Effector memory CD8-positive, alpha-beta T cell (primary cell): ENCODE data around the gene UROC1.

Source experiments
- ATAC-seq: fragments of 150-1000 bp; cut with Tn5 transposase; replicated peaks from 2 replicates; pipeline ENCODE4 v1.10.0; 2021; ENCODE audit warnings: mild to moderate bottlenecking, moderate library complexity
- DNase-seq, 3 experiments: peaks; one replicate each; pipeline ENCODE4 v3.0.0; 2021
- H3K27ac Mint-ChIP-seq, 2 donors: one replicate each; pipeline ENCODE4 v1.8.0; 2022; ENCODE audit warnings: mild to moderate bottlenecking in 2 of 2, mixed read lengths in 2 of 2, moderate library complexity in 2 of 2
- H3K27me3 Mint-ChIP-seq, 2 donors: one replicate each; pipeline ENCODE4 v1.8.0; 2022; ENCODE audit warnings: mixed read lengths in 2 of 2
- H3K36me3 Mint-ChIP-seq: one replicate; pipeline ENCODE4 v1.8.0; 2022; ENCODE audit warnings: mild to moderate bottlenecking, moderate library complexity, mixed read lengths; ENCODE audit not compliant: insufficient read depth
- H3K4me1 Mint-ChIP-seq, 2 donors: one replicate each; pipeline ENCODE4 v1.8.0; 2022; ENCODE audit warnings: low read depth in 2 of 2, mixed read lengths in 2 of 2
- H3K4me3 Mint-ChIP-seq, 2 donors: one replicate each; pipeline ENCODE4 v1.8.0; 2022; ENCODE audit warnings: mild to moderate bottlenecking in 2 of 2, mixed read lengths in 2 of 2, moderate library complexity in 2 of 2
- H3K9me3 Mint-ChIP-seq, 2 donors: one replicate each; pipeline ENCODE4 v1.8.0; 2022; ENCODE audit warnings: mixed read lengths in 2 of 2

Gene UROC1

DNA sequence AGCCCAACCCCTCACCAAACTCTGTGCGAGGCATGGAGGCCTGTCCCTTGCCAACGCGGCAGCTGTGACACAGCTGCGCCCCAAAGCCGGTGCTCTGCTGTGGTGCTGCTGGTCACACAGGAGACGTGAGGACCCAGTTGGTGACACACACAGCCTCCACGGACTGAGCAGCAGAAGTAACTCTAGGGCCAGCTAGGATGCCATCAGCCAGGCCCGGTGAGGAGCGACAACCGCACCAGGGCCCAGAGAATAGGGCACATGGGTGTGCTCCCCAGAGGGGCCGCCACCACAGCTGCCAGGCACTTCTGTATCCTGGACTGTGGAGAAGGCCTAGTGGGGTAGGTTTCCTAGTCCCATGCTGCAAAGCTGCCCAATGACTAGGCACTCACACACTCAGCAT, 52.6 kb downstream of the UROC1 start:
- Mint-ChIP-seq H3K4me1 (peaks cover 23 to 34% of the 10 kb centered on the region in 2 donors), H3K27ac (no peak overlapping the region), H3K36me3 (peaks cover 94% of the 10 kb centered on the region), H3K27me3 (no peaks in the 10 kb centered on the region), H3K9me3 (no peaks in the 10 kb centered on the region), H3K4me3 (no peak overlapping the region)
- ATAC-seq (no peak), DNase-seq (no peak)

DNA sequence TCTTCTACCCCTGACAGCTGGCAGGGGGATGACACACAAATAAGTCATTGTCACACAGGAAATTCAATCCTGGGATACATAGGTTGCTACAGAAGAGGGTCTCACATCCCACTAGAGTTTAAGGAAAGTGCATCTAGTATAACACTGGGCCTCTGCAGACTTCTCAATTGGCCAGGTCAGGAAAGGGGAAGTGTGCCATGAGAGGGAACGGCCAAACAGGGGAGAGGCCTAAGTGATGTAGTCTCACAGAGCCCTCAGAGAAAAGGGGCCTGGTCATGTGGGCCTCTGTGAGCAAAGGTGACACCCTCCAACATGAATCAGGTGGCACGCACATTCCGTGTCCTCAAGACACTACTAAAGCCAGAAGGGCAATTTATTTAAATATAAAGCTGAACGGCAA, 53.1 kb downstream of the UROC1 start:
- Mint-ChIP-seq H3K4me1 (peaks cover 18 to 29% of the 10 kb centered on the region in 2 donors), H3K36me3 (peaks cover 94% of the 10 kb centered on the region), H3K27ac (peak overlapping the region in 1 of 2 donors; percentile 42), H3K27me3 (no peaks in the 10 kb centered on the region), H3K4me3 (no peak overlapping the region), H3K9me3 (no peaks in the 10 kb centered on the region)
- ATAC-seq: no peak
- DNase-seq: no peak

DNA sequence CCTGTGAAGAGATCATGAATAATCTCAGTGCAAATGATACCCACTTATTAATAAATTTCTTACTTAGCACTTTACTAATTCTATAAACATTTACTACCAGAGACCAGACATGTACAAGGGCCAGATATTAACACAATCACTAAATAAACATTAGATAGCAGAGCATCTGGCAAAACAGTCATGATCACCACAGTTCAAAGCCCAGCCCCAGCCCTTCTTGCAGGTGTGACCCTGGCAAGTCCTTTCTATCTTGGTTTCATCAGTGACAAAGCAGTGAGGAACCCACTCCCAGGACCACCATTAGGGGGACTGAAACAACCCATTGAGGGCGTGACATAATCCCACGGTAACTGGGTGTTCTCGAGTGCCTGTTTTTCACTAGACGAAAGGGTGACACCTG, 53.5 kb downstream of the UROC1 start:
- ATAC-seq (no peak), DNase-seq (no peak)
- H3K4me1 Mint-ChIP-seq: peaks cover 14 to 25% of the 10 kb centered on the region in 2 donors
- H3K36me3 Mint-ChIP-seq: peaks cover 94% of the 10 kb centered on the region
- H3K27ac Mint-ChIP-seq: peak overlapping the region in 1 of 2 donors; percentile 42
- no peaks in the 10 kb centered on the region for H3K27me3 Mint-ChIP-seq
- H3K4me3 Mint-ChIP-seq: no peak overlapping the region
- no peaks in the 10 kb centered on the region for H3K9me3 Mint-ChIP-seq

DNA sequence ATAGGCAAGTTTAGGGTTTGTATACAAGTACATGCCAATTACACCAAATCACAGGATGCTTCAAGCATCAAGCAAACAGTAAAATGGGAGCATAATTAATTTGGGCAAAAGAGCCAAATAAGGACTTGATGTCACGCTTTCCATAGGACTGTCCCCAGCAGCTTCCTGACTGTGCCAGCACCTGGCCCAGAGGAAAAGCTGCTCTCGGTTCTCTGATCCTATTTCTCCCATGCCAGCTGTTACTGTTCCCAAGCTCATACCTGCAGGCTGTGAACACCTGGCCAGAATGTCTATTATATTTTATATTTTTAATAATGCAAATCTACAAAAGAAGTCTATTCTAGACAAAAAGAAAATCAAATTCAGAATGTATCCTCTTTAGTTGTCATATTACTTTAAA, 54.1 kb downstream of the UROC1 start:
- peaks cover 10 to 21% of the 10 kb centered on the region in 2 donors for H3K4me1 Mint-ChIP-seq
- H3K27me3 Mint-ChIP-seq: no peaks in the 10 kb centered on the region
- H3K9me3 Mint-ChIP-seq: no peaks in the 10 kb centered on the region
- peaks cover 93% of the 10 kb centered on the region for H3K36me3 Mint-ChIP-seq
- ATAC-seq: no peak
- H3K27ac Mint-ChIP-seq: no peak overlapping the region
- no peak overlapping the region for H3K4me3 Mint-ChIP-seq
- DNase-seq: no peak

DNA sequence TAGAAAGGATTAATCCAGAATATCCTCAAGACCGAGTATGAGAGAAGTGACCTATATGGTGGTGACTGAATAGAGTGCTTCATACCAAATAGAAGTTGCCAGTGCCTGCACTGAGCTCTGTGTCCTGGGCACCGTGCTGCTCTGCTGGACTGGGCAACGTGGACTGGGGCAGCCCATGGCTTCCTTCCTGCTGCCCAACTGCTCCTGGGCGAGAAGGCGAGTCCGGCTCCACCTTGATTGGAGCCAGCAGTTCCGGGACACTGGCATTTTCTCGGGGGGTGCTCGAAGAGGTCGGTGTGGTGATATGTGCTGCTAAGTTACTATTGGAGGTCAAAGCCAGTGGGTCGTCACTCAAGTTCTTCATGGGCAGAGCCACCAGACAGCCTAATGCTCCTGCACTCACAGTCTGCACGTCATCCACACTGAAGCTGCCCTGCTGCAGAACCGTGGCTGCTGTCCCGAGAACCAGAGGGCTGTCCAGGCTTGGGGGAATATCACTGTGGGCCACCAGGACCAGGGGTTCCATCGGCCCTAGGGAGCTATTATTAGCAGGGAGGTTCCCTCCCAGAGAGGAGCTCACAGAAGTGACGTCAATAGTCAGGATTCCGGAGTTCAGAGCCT, 56.0 kb downstream of the UROC1 start:
- DNase-seq: no peak
- Mint-ChIP-seq H3K4me1 (peaks cover 14 to 20% of the 10 kb centered on the region in 2 donors), H3K27ac (no peak overlapping the region)

DNA sequence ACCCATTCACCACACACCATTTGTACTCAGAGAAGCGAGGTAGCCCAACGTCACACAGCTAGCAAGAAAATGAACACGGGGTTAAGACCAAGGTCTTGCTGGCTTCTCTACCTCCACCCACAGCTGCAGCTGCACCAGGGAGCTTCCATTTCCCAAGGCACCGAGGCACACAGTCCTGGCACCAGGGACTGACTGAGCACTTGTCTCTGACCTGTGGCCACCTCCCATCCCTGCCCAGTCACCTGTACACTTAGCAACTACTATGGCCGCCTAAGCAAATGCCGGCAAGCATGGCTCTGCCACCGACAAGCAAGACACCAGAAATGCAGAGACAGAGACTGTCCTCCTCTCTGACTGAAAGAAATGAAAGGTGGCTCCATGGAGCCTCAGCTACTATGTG, 57.2 kb downstream of the UROC1 start:
- no peaks in the 10 kb centered on the region for H3K9me3 Mint-ChIP-seq
- no peak overlapping the region for H3K4me3 Mint-ChIP-seq
- DNase-seq (no peak), ATAC-seq (no peak)
- H3K27ac Mint-ChIP-seq: no peak overlapping the region
- H3K27me3 Mint-ChIP-seq: no peaks in the 10 kb centered on the region
- peaks cover 14 to 16% of the 10 kb centered on the region in 2 donors for H3K4me1 Mint-ChIP-seq
- H3K36me3 Mint-ChIP-seq: peaks cover 91% of the 10 kb centered on the region

More for the DNA sequence above, 56.0 kb downstream of the UROC1 start:
- H3K27me3 Mint-ChIP-seq: no peaks in the 10 kb centered on the region
- H3K9me3 Mint-ChIP-seq: no peaks in the 10 kb centered on the region
- peaks cover 91% of the 10 kb centered on the region for H3K36me3 Mint-ChIP-seq
- no peak for ATAC-seq
- H3K4me3 Mint-ChIP-seq: no peak overlapping the region

DNA sequence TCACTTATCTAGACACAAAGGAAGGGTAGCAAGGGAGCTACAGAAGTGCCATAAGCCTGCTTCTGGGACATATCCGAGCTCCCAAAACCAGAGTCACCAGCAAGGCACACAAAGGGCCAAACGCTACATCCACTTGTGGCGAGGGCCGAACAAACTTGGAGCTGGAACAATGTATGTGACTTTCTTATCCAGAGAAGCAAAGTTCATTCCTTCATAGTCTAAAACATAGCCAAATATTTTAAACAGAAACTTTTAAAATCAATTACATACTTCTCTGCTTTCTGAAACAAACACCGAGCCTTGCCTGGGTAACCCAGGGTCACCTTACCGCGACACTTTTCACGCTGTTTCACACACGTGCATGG, 57.8 kb downstream of the UROC1 start:
- Mint-ChIP-seq H3K9me3 (no peaks in the 10 kb centered on the region), H3K4me3 (no peak overlapping the region), H3K36me3 (peaks cover 91% of the 10 kb centered on the region), H3K4me1 (peaks cover 14 to 19% of the 10 kb centered on the region in 2 donors), H3K27me3 (no peaks in the 10 kb centered on the region), H3K27ac (no peak overlapping the region)
- DNase-seq (no peak), ATAC-seq (no peak)

DNA sequence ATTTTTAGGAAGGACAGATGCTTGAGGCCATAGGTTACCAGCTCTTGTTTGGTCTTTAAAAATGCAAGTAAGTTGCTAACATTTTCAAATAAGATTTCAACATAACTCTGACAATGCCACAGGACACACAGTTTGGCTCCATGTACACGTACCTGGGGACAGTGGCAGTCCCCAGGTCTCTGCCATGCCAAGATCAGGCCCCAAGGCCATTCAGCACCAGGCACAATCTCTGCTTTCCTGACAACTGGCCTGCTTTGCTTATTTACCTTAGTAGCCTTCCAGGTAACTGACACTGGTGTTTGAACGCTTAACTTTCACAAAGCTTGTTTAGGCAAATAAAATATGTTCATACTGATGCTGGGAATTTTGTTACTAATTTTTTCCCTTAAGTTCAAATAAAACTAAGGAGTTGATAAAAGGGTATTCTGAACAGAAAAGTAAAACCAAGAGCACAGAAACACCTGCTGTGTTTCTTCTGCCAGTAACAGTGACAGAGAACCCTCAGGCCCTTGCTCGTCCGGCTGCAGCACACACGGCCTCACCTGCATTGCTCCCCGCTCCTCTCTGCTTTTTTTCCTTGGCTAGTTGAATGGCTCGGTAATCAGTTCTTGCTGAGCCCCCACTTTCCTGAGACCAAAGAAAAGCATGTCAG, 58.3 kb downstream of the UROC1 start:
- no peak for DNase-seq
- ATAC-seq: no peak
- no peak overlapping the region for H3K4me3 Mint-ChIP-seq
- no peaks in the 10 kb centered on the region for H3K27me3 Mint-ChIP-seq
- no peak overlapping the region for H3K27ac Mint-ChIP-seq
- no peaks in the 10 kb centered on the region for H3K9me3 Mint-ChIP-seq
- peaks cover 91% of the 10 kb centered on the region for H3K36me3 Mint-ChIP-seq
- peaks cover 16 to 24% of the 10 kb centered on the region in 2 donors for H3K4me1 Mint-ChIP-seq

DNA sequence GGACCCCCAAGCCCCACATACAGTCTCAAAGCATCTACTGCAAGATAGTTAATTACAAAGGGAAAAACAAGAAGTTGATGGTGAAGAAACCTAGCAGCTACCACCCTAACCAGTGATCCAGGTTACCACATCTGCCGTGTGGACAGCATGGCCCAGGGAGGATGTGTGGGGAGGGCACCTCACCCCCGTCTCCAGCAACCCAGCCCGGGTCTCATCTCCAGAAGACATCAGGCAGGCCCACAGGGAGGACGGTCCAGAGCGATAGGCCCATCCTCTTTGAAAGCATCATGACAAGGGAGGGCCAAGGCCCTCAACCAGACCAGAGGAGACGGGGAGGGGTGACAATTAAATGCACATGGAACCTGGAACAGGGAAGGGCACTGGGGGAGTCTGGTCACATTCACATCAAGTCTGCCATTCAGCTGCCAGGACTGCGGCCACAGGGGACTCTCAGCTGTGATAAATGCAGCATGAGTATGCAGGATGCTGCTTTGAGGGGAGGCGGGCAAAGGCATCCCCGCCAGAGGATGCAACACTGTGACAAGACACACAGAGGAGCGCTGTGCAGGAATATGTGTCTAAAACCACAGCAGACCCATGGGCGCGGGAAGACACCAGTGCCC, 60.7 kb downstream of the UROC1 start:
- DNase-seq (no peak), ATAC-seq (no peak)
- peaks cover 87% of the 10 kb centered on the region for H3K36me3 Mint-ChIP-seq
- no peaks in the 10 kb centered on the region for H3K27me3 Mint-ChIP-seq
- peaks cover 14 to 24% of the 10 kb centered on the region in 2 donors for H3K4me1 Mint-ChIP-seq
- peak overlapping the region in 1 of 2 donors; percentile 5 for H3K27ac Mint-ChIP-seq
- H3K4me3 Mint-ChIP-seq: no peak overlapping the region
- no peaks in the 10 kb centered on the region for H3K9me3 Mint-ChIP-seq

DNA sequence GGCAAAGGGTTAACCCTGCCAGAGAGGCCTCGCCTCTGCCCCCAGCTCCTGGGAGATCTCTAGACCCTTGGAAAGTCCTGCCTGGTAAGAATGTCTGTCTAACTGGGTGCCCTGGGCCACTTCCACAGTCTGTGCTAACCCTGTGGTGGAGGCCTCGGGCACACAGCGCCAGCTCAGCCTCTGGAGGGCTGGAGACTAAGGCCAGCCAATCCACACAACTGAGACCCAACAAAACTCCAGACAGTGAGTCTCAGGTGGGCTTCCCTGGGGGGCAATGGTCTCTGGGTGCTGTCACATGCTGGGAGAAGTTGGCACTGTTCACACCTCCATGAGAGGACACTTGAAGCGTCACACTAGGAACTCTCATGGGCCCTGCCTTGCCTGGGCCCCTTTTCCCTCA, 61.4 kb downstream of the UROC1 start:
- no peak overlapping the region for H3K4me3 Mint-ChIP-seq
- no peaks in the 10 kb centered on the region for H3K9me3 Mint-ChIP-seq
- no peaks in the 10 kb centered on the region for H3K27me3 Mint-ChIP-seq
- no peak for ATAC-seq
- H3K4me1 Mint-ChIP-seq: peaks cover 14 to 24% of the 10 kb centered on the region in 2 donors
- no peak overlapping the region for H3K27ac Mint-ChIP-seq
- peaks cover 86% of the 10 kb centered on the region for H3K36me3 Mint-ChIP-seq
- no peak for DNase-seq

DNA sequence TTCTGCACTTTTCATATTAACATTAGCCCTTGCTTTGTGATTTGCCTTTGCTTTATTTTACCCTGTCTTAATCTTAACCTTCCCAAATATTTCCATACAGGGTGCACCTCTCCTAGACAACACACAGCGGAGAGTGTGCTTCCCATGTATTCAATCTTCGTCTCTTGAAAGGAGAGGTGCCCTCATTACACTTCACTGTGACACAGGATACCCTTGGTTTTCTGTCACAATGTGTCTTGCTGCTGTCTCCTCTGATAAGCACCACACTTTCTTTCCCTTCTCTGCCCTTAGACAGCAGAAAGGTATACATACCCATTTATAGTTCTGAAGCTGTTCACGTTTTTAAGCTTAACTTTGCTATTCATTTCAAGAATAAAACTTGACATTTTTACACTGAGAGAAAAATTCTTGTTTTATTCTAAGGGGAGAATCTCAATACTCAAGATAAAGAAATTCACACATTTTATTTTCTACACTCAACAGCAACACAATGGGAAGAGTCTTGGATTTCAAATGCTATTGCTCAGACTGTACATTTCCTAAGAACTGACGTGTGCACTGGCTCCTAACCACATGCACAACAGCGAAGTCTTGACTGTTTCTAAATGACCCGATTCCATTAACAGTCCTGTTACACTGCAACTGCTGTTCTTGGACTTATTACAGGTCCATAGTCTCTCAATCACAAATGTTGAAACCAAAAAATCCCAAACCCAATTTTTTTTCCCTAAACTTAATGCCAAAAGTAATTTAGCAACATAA, 63.0 kb downstream of the UROC1 start:
- no peaks in the 10 kb centered on the region for H3K9me3 Mint-ChIP-seq
- no peaks in the 10 kb centered on the region for H3K27me3 Mint-ChIP-seq
- peak overlapping the region in 1 of 2 donors; percentile 49 for H3K27ac Mint-ChIP-seq
- ATAC-seq: no peak
- no peak for DNase-seq
- H3K4me1 Mint-ChIP-seq: peaks cover 18 to 28% of the 10 kb centered on the region in 2 donors
- no peak overlapping the region for H3K4me3 Mint-ChIP-seq
- H3K36me3 Mint-ChIP-seq: peaks cover 84% of the 10 kb centered on the region

DNA sequence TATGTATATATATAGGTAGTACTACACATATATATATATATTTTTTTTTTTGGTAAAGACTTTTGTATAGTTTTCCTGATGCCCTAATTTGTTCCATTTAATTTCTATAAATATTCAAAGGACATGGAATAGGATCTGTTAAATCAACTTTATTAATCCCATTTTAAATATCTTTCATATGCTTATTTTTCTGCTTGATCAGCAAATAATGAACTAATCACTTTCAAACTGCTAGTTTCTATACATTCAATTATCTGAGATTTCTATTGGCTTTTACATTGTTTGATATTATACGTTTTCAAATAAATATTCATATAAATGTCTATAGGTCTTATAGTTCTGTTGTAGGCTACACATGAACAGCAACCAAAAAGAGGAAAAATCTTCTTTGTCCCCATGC, 63.5 kb downstream of the UROC1 start:
- ATAC-seq (no peak), DNase-seq (no peak)
- H3K36me3 Mint-ChIP-seq: peaks cover 84% of the 10 kb centered on the region
- H3K27ac Mint-ChIP-seq: no peak overlapping the region
- no peaks in the 10 kb centered on the region for H3K9me3 Mint-ChIP-seq
- no peak overlapping the region for H3K4me3 Mint-ChIP-seq
- peaks cover 18 to 28% of the 10 kb centered on the region in 2 donors for H3K4me1 Mint-ChIP-seq
- H3K27me3 Mint-ChIP-seq: no peaks in the 10 kb centered on the region

DNA sequence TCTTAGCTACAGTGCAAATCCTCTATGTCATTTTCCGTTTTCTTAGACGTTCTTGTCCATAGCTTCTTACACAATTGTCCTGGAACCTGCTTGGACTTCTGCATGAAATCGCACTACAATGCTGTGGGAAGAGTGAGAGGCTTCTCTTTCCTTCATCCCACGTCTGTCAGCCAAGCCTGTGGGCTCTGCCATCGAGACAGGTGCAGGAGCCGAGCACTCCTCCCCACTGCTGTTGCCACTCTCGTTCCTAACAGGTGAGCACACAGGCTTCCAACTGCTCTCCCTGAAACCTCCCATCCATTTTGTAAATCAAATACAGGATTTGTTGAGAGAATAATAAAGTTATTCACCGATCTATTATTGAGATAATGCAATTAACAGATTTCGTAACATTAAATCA, 65.4 kb downstream of the UROC1 start:
- Mint-ChIP-seq H3K36me3 (peaks cover 69% of the 10 kb centered on the region), H3K27ac (peak overlapping the region in 1 of 2 donors; percentile 74), H3K4me3 (no peak overlapping the region), H3K27me3 (no peaks in the 10 kb centered on the region), H3K9me3 (no peaks in the 10 kb centered on the region), H3K4me1 (peaks cover 15 to 26% of the 10 kb centered on the region in 2 donors)
- DNase-seq (no peak), ATAC-seq (no peak)
